Panc1 (cell line): Measurements from ENCODE around the gene PHKA2. TPM values are rescaled to one million over a fixed set of nuclear protein-coding genes. Genes with fewer than 3 reads are reported as not detected.

Experiments
- ATAC-seq: fragments of 200-7000 bp; cut with Tn5 transposase; 2 replicates; pipeline ENCODE4 v1.9.1; 2020; ENCODE audit warnings: mild to moderate bottlenecking, moderate library complexity
- BruUV-seq: library from RNA; stranded (reverse); fragments of 400-500 nt; replicated peaks from 2 replicates; lab custom pipeline; 2021; lab: Mats Ljungman, UMichigan
- CTCF ChIA-PET: fragments of 300-600 bp; sonication (Branson Sonifier 250); formaldehyde crosslinking; loops from one replicate; lab custom pipeline; 2022; ENCODE audit warnings: antibody characterized with exemption; lab: Charles Lee
- POLR2A ChIA-PET: fragments of 300-600 bp; sonication (Branson Sonifier 250); formaldehyde crosslinking; loops from one replicate; lab custom pipeline; 2022; ENCODE audit warnings: antibody characterized with exemption; lab: Charles Lee
- DNase-seq: peaks from one replicate; pipeline ENCODE4 v3.0.0-alpha.2; 2010; ENCODE audit warnings: low read depth, low spot score
- H3K27ac ChIP-seq: 2 replicates; pipeline ENCODE4 v1.5.1; 2011; ENCODE audit warnings: mild to moderate bottlenecking, low read length, inconsistent platforms
- H3K27me3 ChIP-seq: fragments of 200-500 bp; sonication (Bioruptor generic); 2 replicates; pipeline ENCODE4 v1.6.0; 2014; ENCODE audit warnings: low read length, inconsistent platforms; ENCODE audit not compliant: control insufficient read depth, insufficient read depth
- H3K36me3 ChIP-seq: fragments of 200-500 bp; sonication (Bioruptor generic); 2 replicates; pipeline ENCODE4 v1.5.1; 2014; ENCODE audit warnings: inconsistent platforms, mild to moderate bottlenecking, low read length, moderate library complexity; ENCODE audit not compliant: control insufficient read depth, insufficient read depth
- H3K4me1 ChIP-seq: 2 replicates; pipeline ENCODE4 v1.5.1; 2011; ENCODE audit warnings: inconsistent platforms, mild to moderate bottlenecking, low read length, moderate library complexity; ENCODE audit not compliant: control insufficient read depth, insufficient read depth
- H3K4me3 ChIP-seq, 2 experiments: 2 replicates each; pipeline ENCODE4 v1.5.1; 2011 to 2012; ENCODE audit warnings: low read depth in 2 of 2, low read length in 2 of 2, mild to moderate bottlenecking in 2 of 2, inconsistent platforms in 1 of 2, moderate library complexity in 1 of 2
- H3K9me3 ChIP-seq: fragments of 200-500 bp; sonication (Bioruptor generic); 2 replicates; pipeline ENCODE4 v1.5.1; 2014; ENCODE audit warnings: low read depth, mild to moderate bottlenecking, inconsistent platforms, low read length, moderate library complexity; ENCODE audit not compliant: control insufficient read depth, insufficient read depth
- CTCF ChIP-seq: fragments of 450-650 bp; IDR thresholded peaks from 2 replicates; pipeline ENCODE4 v1.5.1; 2017; ENCODE audit warnings: mild to moderate bottlenecking
- POLR2AphosphoS5 ChIP-seq: IDR thresholded peaks from 2 replicates; pipeline ENCODE4 v1.6.1; 2012; ENCODE audit warnings: mild to moderate bottlenecking, low read depth, low read length, moderate library complexity
- REST ChIP-seq, 2 experiments: IDR thresholded peaks; 2 replicates each; pipeline ENCODE4 v1.6.1; 2011 to 2012; ENCODE audit warnings: low read depth in 2 of 2, control low read depth in 1 of 2, low read length in 1 of 2, mild to moderate bottlenecking in 1 of 2, moderate library complexity in 1 of 2; ENCODE audit not compliant: insufficient read depth in 1 of 2
- SIN3A ChIP-seq: IDR thresholded peaks from 2 replicates; pipeline ENCODE4 v1.6.1; 2012; ENCODE audit warnings: low read depth, mild to moderate bottlenecking, low read length, moderate library complexity, borderline replicate concordance; ENCODE audit not compliant: insufficient read depth
- TCF7L2 ChIP-seq: IDR thresholded peaks from 2 replicates; pipeline ENCODE4 v1.6.1; 2011; ENCODE audit warnings: mild to moderate bottlenecking, low read depth, low read length, inconsistent platforms
- in situ Hi-C: cut with HindIII; loops from 2 replicates; pipeline ENCODE4 v1.10.0; 2016; ENCODE audit warnings: low sequenced_read_pairs, low pct_unique_long_range_greater_than_20kb
- intact Hi-C: fragments of 100-400 bp; cut with micrococcal nuclease; formaldehyde crosslinking; loops from one replicate; pipeline ENCODE4 v1.10.0; 2022; ENCODE audit not compliant: unreplicated experiment
- total RNA-seq: library from RNA; stranded (reverse); gene quantifications from one replicate; pipeline ENCODE4 v1.2.1, GENCODE V29; 2021; ENCODE audit not compliant: unreplicated experiment

The PHKA2 gene
- total RNA-seq, 1 experiment from 2014 or later = 20.6 TPM

GRCh38 chrX:18874560-18875255 lies 109.2 kb downstream of the PHKA2 start:
- TF ChIP-seq TCF7L2 = no peak
- no peak for TF ChIP-seq REST (IDR thresholded peaks at IDR 0.05; ENCODE audit: insufficient read depth in 1 of 2, low read depth in 2 of 2, low read length in 1 of 2)
- TF ChIP-seq SIN3A = no peak
- no peak for TF ChIP-seq POLR2AphosphoS5
- TF ChIP-seq CTCF = no peak
- ChIA-PET POLR2A (no interaction called here), CTCF (no interaction called here)
- intact Hi-C loops = no loop called here
- no peaks in the 10 kb centered on the region for H3K9me3 ChIP-seq
- H3K4me1 ChIP-seq = no peaks in the 10 kb centered on the region
- in situ Hi-C loops = no loop called here
- ATAC-seq = no peak
- H3K27ac ChIP-seq = no peak overlapping the region
- no TSS peak for BruUV-seq
- no peaks in the 10 kb centered on the region for H3K36me3 ChIP-seq
- DNase-seq = no peak
- H3K4me3 ChIP-seq = no peak overlapping the region
- no peaks in the 10 kb centered on the region for H3K27me3 ChIP-seq

GRCh38 chrX:18873836-18874235 lies 110.1 kb downstream of the PHKA2 start:
- no TSS peak for BruUV-seq
- TF ChIP-seq SIN3A = no peak
- no peak for TF ChIP-seq TCF7L2
- TF ChIP-seq POLR2AphosphoS5 = no peak
- TF ChIP-seq CTCF = no peak
- TF ChIP-seq REST (IDR thresholded peaks at IDR 0.05; ENCODE audit: insufficient read depth in 1 of 2, low read depth in 2 of 2, low read length in 1 of 2) = no peak
- ATAC-seq (no peak), DNase-seq (no peak)
- H3K27me3 ChIP-seq = no peaks in the 10 kb centered on the region
- intact Hi-C loops (no loop called here), in situ Hi-C loops (no loop called here)
- POLR2A ChIA-PET = no interaction called here
- H3K27ac ChIP-seq = no peak overlapping the region
- peak overlapping the region in 1 of 2 experiments; percentile 35; a peak in 2 of 4 replicates for H3K4me3 ChIP-seq
- no peaks in the 10 kb centered on the region for H3K9me3 ChIP-seq
- no peaks in the 10 kb centered on the region for H3K36me3 ChIP-seq
- H3K4me1 ChIP-seq = no peaks in the 10 kb centered on the region
- CTCF ChIA-PET = no interaction called here
